Stimulated activated naive CD4-positive, alpha-beta T cell treated with Interleukin-2 at 50 U/mL for 16 hours (primary cell): ENCODE measurements around the gene SSNA1.
A peak's percentile ranks its signal among the peaks of the same experiment; 100 is the strongest.

Experiments used
- DNase-seq: peaks from one replicate; lab custom pipeline; 2025; lab: John Stamatoyannopoulos, UW

The SSNA1 gene

GRCh38 chr9:137201205-137201868 is 12.9 kb downstream of the SSNA1 start:
- DNase-seq = no peak

- DNase-seq = no peak
Measured at GRCh38 chr9:137202966-137203365, 14.5 kb downstream of the SSNA1 start.

- DNase-seq = no peak
Measured at GRCh38 chr9:137204731-137205125, 16.3 kb downstream of the SSNA1 start.

GRCh38 chr9:137205126-137206069 is 16.9 kb downstream of the SSNA1 start, which contains the start of the genes NDOR1 and TMEM203:
Gene NDOR1, plus strand, starts transcription at chr9:137205700. Its CDS starts 78 bp downstream, at chr9:137205778.
Gene TMEM203, minus strand, starts transcription at chr9:137205648. Its CDS starts 234 bp downstream, at chr9:137205414.
- peak; percentile 92 for DNase-seq

GRCh38 chr9:137206602-137207001 is 18.1 kb downstream of the SSNA1 start:
- no peak for DNase-seq

- DNase-seq = no peak
Measured at GRCh38 chr9:137211532-137211931, 23.1 kb downstream of the SSNA1 start.

- no peak for DNase-seq
Measured at GRCh38 chr9:137212520-137212919, 24.0 kb downstream of the SSNA1 start.

GRCh38 chr9:137213160-137214060 is 24.9 kb downstream of the SSNA1 start:
- no peak for DNase-seq

- DNase-seq = no peak
Measured at GRCh38 chr9:137214620-137215019, 26.1 kb downstream of the SSNA1 start.

- no peak for DNase-seq
Measured at GRCh38 chr9:137215196-137215986, 26.9 kb downstream of the SSNA1 start.

GRCh38 chr9:137216188-137216965 is 27.9 kb downstream of the SSNA1 start:
- DNase-seq = no peak

GRCh38 chr9:137217276-137218211 is 29.1 kb downstream of the SSNA1 start:
- no peak for DNase-seq

GRCh38 chr9:137218212-137218753 is 29.8 kb downstream of the SSNA1 start:
- DNase-seq = no peak

- no peak for DNase-seq
Measured at GRCh38 chr9:137218754-137219271, 30.3 kb downstream of the SSNA1 start.

GRCh38 chr9:137219757-137220316 is 31.4 kb downstream of the SSNA1 start:
- no peak for DNase-seq

- no peak for DNase-seq
Measured at GRCh38 chr9:137220317-137221094, 32.0 kb downstream of the SSNA1 start.

- no peak for DNase-seq
Measured at GRCh38 chr9:137221095-137221505, 32.6 kb downstream of the SSNA1 start.
